ENCODE results near the gene FAF1.

FAF1 gene

GRCh38 chr1:50611675-50612074, 348.4 kb downstream of the FAF1 start:
- no peaks in the 10 kb centered on the region for H3K27me3 ChIP-seq (ENCODE audit: control insufficient read depth, insufficient read depth, low read length)
- no peak overlapping the region for H2AFZ ChIP-seq
- no peaks in the 10 kb centered on the region for H3K36me3 ChIP-seq (ENCODE audit: control insufficient read depth, insufficient read depth, low read length)
- H3K4me3 ChIP-seq (ENCODE audit: low read depth, low read length) = no peak overlapping the region
- no peaks in the 10 kb centered on the region for H3K79me2 ChIP-seq
- no peak overlapping the region for H3K9ac ChIP-seq
- H3K4me2 ChIP-seq (ENCODE audit: low read length) = no peak overlapping the region
- no peak for TF ChIP-seq CTCF (IDR thresholded peaks at IDR 0.05)
- H3K9me3 ChIP-seq (ENCODE audit: control insufficient read depth, low read length) = no peaks in the 10 kb centered on the region
- no peak overlapping the region for H3K27ac ChIP-seq
- H3K4me1 ChIP-seq = no peaks in the 10 kb centered on the region

GRCh38 chr1:50610563-50610962, 349.5 kb downstream of the FAF1 start:
- Histone ChIP-seq H3K4me1 (no peaks in the 10 kb centered on the region), H3K9me3 (ENCODE audit: control insufficient read depth, low read length) (no peaks in the 10 kb centered on the region), H3K4me2 (ENCODE audit: low read length) (no peak overlapping the region), H2AFZ (no peak overlapping the region), H3K79me2 (no peaks in the 10 kb centered on the region), H3K27me3 (ENCODE audit: control insufficient read depth, insufficient read depth, low read length) (no peaks in the 10 kb centered on the region), H3K4me3 (ENCODE audit: low read depth, low read length) (no peak overlapping the region), H3K36me3 (ENCODE audit: control insufficient read depth, insufficient read depth, low read length) (no peaks in the 10 kb centered on the region), H3K27ac (no peak overlapping the region), H3K9ac (no peak overlapping the region)
- TF ChIP-seq CTCF (IDR thresholded peaks at IDR 0.05) = no peak

GRCh38 chr1:50609508-50609907, 350.6 kb downstream of the FAF1 start:
- Histone ChIP-seq H2AFZ (no peak overlapping the region), H3K9ac (no peak overlapping the region), H3K79me2 (no peaks in the 10 kb centered on the region), H3K36me3 (ENCODE audit: control insufficient read depth, insufficient read depth, low read length) (no peaks in the 10 kb centered on the region), H3K27me3 (ENCODE audit: control insufficient read depth, insufficient read depth, low read length) (no peaks in the 10 kb centered on the region), H3K9me3 (ENCODE audit: control insufficient read depth, low read length) (no peaks in the 10 kb centered on the region), H3K4me1 (no peaks in the 10 kb centered on the region), H3K4me3 (ENCODE audit: low read depth, low read length) (no peak overlapping the region), H3K27ac (no peak overlapping the region), H3K4me2 (ENCODE audit: low read length) (no peak overlapping the region)
- no peak for TF ChIP-seq CTCF (IDR thresholded peaks at IDR 0.05)

GRCh38 chr1:50605186-50605875, 354.7 kb downstream of the FAF1 start:
- Histone ChIP-seq H3K9ac (no peak overlapping the region), H3K27me3 (ENCODE audit: control insufficient read depth, insufficient read depth, low read length) (no peaks in the 10 kb centered on the region), H3K4me2 (ENCODE audit: low read length) (no peak overlapping the region), H3K36me3 (ENCODE audit: control insufficient read depth, insufficient read depth, low read length) (no peaks in the 10 kb centered on the region), H3K4me3 (ENCODE audit: low read depth, low read length) (no peak overlapping the region), H3K27ac (no peak overlapping the region), H3K79me2 (no peaks in the 10 kb centered on the region), H3K4me1 (no peaks in the 10 kb centered on the region), H2AFZ (no peak overlapping the region), H3K9me3 (ENCODE audit: control insufficient read depth, low read length) (no peaks in the 10 kb centered on the region)
- TF ChIP-seq CTCF (IDR thresholded peaks at IDR 0.05) = peak; percentile 33

GRCh38 chr1:50604580-50604979, 355.5 kb downstream of the FAF1 start:
- H3K4me3 ChIP-seq (ENCODE audit: low read depth, low read length) = no peak overlapping the region
- H3K9ac ChIP-seq = no peak overlapping the region
- H3K4me1 ChIP-seq = no peaks in the 10 kb centered on the region
- H3K27me3 ChIP-seq (ENCODE audit: control insufficient read depth, insufficient read depth, low read length) = no peaks in the 10 kb centered on the region
- H3K9me3 ChIP-seq (ENCODE audit: control insufficient read depth, low read length) = no peaks in the 10 kb centered on the region
- no peaks in the 10 kb centered on the region for H3K36me3 ChIP-seq (ENCODE audit: control insufficient read depth, insufficient read depth, low read length)
- TF ChIP-seq CTCF (IDR thresholded peaks at IDR 0.05) = no peak
- no peak overlapping the region for H3K4me2 ChIP-seq (ENCODE audit: low read length)
- H2AFZ ChIP-seq = no peak overlapping the region
- no peaks in the 10 kb centered on the region for H3K79me2 ChIP-seq
- no peak overlapping the region for H3K27ac ChIP-seq

All from parathyroid adenoma (tissue), 2 donors.